ENCODE data around the gene KRT7.

The KRT7 gene

DNA sequence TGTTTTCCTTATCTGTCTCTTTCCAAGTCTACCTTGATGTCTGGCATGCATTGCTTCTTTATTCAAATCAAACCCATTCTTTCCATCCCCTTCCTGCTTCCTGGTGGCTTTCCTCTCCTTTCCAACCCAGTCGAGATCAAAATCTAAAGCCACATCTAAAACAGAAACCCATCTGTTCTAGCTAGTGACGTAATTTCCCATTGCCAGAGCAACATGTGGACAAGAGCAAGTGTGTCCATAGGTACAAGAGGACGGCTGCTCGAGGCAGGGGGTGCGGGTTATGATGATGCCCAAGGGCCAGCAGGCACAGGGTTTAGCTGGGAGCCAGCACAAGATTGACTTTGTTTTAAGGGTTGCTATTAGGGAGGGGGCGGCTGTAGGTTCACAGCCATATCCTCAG, 48.2 kb upstream of the KRT7 start:
- Histone ChIP-seq H3K4me3 (ENCODE audit: low read length) (no peak overlapping the region), H3K36me3 (ENCODE audit: control insufficient read depth, low read length) (no peaks in the 10 kb centered on the region), H3K9me2 (replicated peaks; ENCODE audit: control insufficient read depth, low read length) (no peaks in the 10 kb centered on the region), H3K27ac (ENCODE audit: low read depth, low read length) (no peak overlapping the region), H3K9me3 (ENCODE audit: control insufficient read depth, insufficient read depth, low read length) (no peaks in the 10 kb centered on the region), H3K4me2 (ENCODE audit: low read length) (no peak overlapping the region), H3F3A (ENCODE audit: control insufficient read depth, insufficient read depth) (no peaks in the 10 kb centered on the region), H3K4me1 (ENCODE audit: control insufficient read depth, low read length) (no peaks in the 10 kb centered on the region), H3K79me2 (ENCODE audit: control insufficient read depth, low read length) (no peaks in the 10 kb centered on the region), H4K20me1 (ENCODE audit: control insufficient read depth, insufficient read depth, low read depth, low read length) (no peaks in the 10 kb centered on the region), H3K27me3 (ENCODE audit: control insufficient read depth, low read length) (0 out of 2 replicates have a peak, but pooled peaks cover 2% of the 10 kb centered on the region)
- TF ChIP-seq EZH2phosphoT487 (IDR thresholded peaks at IDR 0.05; ENCODE audit: borderline replicate concordance, low read length) (no peak), CTCF (IDR thresholded peaks at IDR 0.05; ENCODE audit: low read depth, low read length, poor library complexity, severe bottlenecking) (no peak)

GRCh38 chr12:52185400-52185967, 47.6 kb upstream of the KRT7 start:
- Histone ChIP-seq H3K4me3 (ENCODE audit: low read length) (no peak overlapping the region), H3K27ac (ENCODE audit: low read depth, low read length) (no peak overlapping the region), H3K79me2 (ENCODE audit: control insufficient read depth, low read length) (no peaks in the 10 kb centered on the region), H3K4me2 (ENCODE audit: low read length) (no peak overlapping the region), H3K4me1 (ENCODE audit: control insufficient read depth, low read length) (no peaks in the 10 kb centered on the region), H4K20me1 (ENCODE audit: control insufficient read depth, insufficient read depth, low read depth, low read length) (no peaks in the 10 kb centered on the region), H3K27me3 (ENCODE audit: control insufficient read depth, low read length) (0 out of 2 replicates have a peak, but pooled peaks cover 2% of the 10 kb centered on the region), H3K9me2 (replicated peaks; ENCODE audit: control insufficient read depth, low read length) (no peaks in the 10 kb centered on the region), H3K36me3 (ENCODE audit: control insufficient read depth, low read length) (no peaks in the 10 kb centered on the region), H3F3A (ENCODE audit: control insufficient read depth, insufficient read depth) (no peaks in the 10 kb centered on the region), H3K9me3 (ENCODE audit: control insufficient read depth, insufficient read depth, low read length) (no peaks in the 10 kb centered on the region)
- TF ChIP-seq CTCF (IDR thresholded peaks at IDR 0.05; ENCODE audit: low read depth, low read length, poor library complexity, severe bottlenecking), result no peak
- TF ChIP-seq EZH2phosphoT487 (IDR thresholded peaks at IDR 0.05; ENCODE audit: borderline replicate concordance, low read length), result no peak

DNA sequence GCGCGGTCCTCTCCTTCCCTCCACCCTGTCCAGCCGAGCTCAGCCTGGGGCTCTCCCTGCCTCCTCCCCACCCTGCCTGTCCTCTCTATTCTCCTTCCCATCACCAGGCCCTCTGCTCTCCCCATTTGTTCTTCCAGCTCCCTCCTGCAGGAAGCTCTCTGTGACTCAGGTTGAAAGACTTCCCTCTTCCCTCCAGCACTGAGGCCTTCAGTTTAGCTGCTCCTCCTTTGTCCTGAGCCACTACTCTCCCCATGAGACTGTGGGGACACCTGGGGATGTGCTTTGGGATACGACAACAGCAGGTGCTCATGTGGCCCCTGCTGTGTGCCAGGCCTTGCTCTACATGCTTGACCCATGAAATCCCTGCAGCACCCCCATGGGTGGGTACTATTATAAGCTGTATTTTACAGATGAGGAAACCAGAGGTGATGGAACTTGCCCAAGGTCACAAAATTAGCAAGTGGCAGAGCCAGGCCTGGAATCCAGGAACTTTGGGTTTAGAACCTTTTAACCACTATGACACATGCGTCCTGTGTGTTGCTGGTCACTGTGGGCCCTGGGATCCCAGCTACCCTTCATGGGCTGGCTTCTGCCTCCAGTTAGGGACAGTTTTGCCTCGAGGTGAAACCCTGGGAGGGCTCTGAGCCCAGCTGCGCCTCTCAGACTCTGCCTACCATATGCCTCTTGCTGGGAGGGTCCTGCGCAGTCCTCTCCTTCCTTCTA, 46.8 kb upstream of the KRT7 start:
- Histone ChIP-seq H3K36me3 (ENCODE audit: control insufficient read depth, low read length) (no peaks in the 10 kb centered on the region), H3K4me1 (ENCODE audit: control insufficient read depth, low read length) (no peaks in the 10 kb centered on the region), H3K9me3 (ENCODE audit: control insufficient read depth, insufficient read depth, low read length) (no peaks in the 10 kb centered on the region), H3K4me3 (ENCODE audit: low read length) (no peak overlapping the region), H3K79me2 (ENCODE audit: control insufficient read depth, low read length) (no peaks in the 10 kb centered on the region), H4K20me1 (ENCODE audit: control insufficient read depth, insufficient read depth, low read depth, low read length) (no peaks in the 10 kb centered on the region), H3K27me3 (ENCODE audit: control insufficient read depth, low read length) (no peaks in the 10 kb centered on the region), H3F3A (ENCODE audit: control insufficient read depth, insufficient read depth) (no peaks in the 10 kb centered on the region), H3K4me2 (ENCODE audit: low read length) (no peak overlapping the region), H3K9me2 (replicated peaks; ENCODE audit: control insufficient read depth, low read length) (no peaks in the 10 kb centered on the region), H3K27ac (ENCODE audit: low read depth, low read length) (no peak overlapping the region)
- TF ChIP-seq EZH2phosphoT487 (IDR thresholded peaks at IDR 0.05; ENCODE audit: borderline replicate concordance, low read length) (no peak), CTCF (IDR thresholded peaks at IDR 0.05; ENCODE audit: low read depth, low read length, poor library complexity, severe bottlenecking) (no peak)
